ENCODE data around the gene ASIC5. TPM values are rescaled to one million over a fixed set of nuclear protein-coding genes. Genes with fewer than 3 reads are reported as not detected.

The ASIC5 gene
- total RNA-seq, 1 donor from 2014 or later: not detected

DNA sequence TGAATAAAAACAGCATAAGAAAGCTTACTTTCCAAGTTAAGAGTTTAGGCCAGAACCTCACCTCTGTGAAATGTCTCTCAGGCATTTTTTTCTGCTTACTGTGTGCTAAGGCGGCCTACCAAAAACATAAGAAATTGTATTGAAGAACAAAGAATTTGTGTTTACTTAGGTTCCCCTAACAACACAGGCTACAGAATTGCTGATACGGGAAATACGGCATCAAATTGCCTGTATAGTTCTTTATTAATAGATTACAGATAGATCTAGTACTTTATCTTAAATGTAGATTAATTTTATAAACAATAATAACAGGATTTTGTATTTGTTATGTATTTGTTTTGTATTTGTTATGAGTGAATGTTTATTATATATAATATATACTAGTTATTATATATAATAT, 12.9 kb downstream of the ASIC5 start:
- no peak overlapping the region for H3K27ac Mint-ChIP-seq
- H3K27me3 Mint-ChIP-seq: no peaks in the 10 kb centered on the region
- H3K9me3 Mint-ChIP-seq: no peaks in the 10 kb centered on the region
- H3K36me3 Mint-ChIP-seq (ENCODE audit: low read depth): no peaks in the 10 kb centered on the region
- intact Hi-C loops (cut with micrococcal nuclease): no loop called here
- H3K4me3 Mint-ChIP-seq: no peak overlapping the region
- no peak for DNase-seq
- H3K4me1 Mint-ChIP-seq: no peaks in the 10 kb centered on the region

DNA sequence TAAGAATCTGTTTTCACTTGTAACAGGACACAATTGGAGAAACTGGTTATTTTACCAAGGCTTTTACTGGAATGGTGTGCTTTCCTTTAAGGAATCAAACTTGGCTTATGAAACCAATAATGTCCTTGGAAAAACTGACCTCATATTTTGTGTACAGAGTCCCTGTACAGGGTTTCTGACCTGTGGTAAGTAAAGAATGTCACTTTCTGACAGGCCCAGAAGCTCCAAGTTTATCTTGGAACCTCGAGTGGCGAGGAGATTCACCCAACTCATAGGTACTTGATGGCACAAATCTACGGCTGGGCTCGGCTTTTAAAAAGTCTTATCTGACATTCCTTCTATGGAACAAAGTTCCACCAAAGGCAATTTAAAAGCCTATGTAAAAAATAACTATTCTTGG, 17.0 kb downstream of the ASIC5 start:
- DNase-seq: no peak
- Mint-ChIP-seq H3K4me1 (no peaks in the 10 kb centered on the region), H3K9me3 (no peaks in the 10 kb centered on the region), H3K27ac (no peak overlapping the region), H3K36me3 (ENCODE audit: low read depth) (no peaks in the 10 kb centered on the region), H3K27me3 (no peaks in the 10 kb centered on the region), H3K4me3 (no peak overlapping the region)
- intact Hi-C loops (cut with micrococcal nuclease): no loop called here

DNA sequence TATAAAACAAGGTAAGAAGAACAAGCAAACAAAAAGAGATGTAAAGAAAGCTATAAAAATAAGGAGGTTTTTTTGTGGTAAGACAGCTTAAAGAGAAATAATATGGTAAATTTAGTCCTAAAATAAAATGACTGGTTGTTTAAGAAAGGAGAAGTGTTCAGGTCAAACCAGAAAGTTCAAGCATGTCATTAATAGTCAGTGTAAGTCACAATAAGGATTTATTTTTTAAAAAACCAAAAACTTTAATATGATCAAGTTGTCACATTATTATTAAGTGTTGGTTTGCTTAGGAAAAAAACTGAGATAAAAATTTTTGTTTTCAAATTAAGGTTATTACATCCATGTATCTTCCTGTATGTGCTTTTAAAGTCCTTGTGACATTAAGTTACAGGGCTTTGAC, 19.1 kb downstream of the ASIC5 start:
- Mint-ChIP-seq H3K4me3 (no peak overlapping the region), H3K27me3 (no peaks in the 10 kb centered on the region), H3K36me3 (ENCODE audit: low read depth) (no peaks in the 10 kb centered on the region), H3K9me3 (no peaks in the 10 kb centered on the region), H3K27ac (no peak overlapping the region), H3K4me1 (no peaks in the 10 kb centered on the region)
- intact Hi-C loops (cut with micrococcal nuclease): no loop called here
- DNase-seq: no peak

DNA sequence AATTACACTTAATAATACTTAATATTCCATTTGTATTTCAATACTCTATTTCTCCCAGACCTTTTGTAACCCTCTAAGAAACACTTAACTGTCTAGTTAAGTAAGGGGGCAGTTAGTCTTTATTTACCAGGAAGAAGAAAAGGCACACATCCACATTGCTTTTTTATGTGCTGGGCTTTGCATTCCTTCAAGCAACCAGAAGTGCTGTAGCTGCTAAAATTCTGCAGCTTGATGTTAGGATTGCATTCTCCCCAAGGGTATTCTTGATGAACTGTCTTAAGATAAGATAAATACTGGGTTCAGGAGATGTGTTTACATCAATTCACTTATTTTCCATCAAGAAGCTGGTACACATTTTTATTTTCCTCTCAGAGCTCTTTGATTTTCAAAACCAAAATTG, 24.0 kb downstream of the ASIC5 start:
- intact Hi-C loops (cut with micrococcal nuclease): no loop called here
- no peak for DNase-seq
- no peaks in the 10 kb centered on the region for H3K27me3 Mint-ChIP-seq
- no peaks in the 10 kb centered on the region for H3K4me1 Mint-ChIP-seq
- H3K9me3 Mint-ChIP-seq: no peaks in the 10 kb centered on the region
- no peak overlapping the region for H3K27ac Mint-ChIP-seq
- no peaks in the 10 kb centered on the region for H3K36me3 Mint-ChIP-seq (ENCODE audit: low read depth)
- no peak overlapping the region for H3K4me3 Mint-ChIP-seq

DNA sequence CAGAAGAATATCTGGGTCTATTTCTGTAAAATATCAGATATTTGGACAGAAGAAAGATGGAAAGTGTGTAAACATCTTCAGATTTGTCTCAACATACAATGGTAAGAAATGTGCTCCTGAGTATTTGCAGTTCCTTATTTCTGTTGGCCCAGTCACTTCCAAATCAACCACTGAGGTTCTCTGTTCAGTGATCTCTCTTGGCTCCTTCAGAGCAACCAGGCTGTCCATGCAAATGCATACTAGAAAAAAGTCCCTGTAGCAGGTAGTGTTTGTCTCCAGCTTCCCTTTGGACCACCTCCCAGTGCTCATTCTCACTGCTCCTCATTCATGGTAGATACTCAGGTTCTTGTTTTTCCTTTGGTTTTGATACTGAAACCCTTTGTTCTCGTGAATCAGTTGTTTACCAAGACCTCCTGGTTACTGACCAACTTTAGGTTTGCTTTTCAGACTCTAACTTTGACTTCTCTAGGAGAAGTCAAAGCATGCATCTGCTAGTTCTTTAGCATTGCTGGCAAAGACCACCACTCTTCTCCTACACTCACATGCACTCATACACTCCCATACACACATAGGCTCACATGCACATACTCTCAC, 28.8 kb downstream of the ASIC5 start:
- DNase-seq: no peak

DNA sequence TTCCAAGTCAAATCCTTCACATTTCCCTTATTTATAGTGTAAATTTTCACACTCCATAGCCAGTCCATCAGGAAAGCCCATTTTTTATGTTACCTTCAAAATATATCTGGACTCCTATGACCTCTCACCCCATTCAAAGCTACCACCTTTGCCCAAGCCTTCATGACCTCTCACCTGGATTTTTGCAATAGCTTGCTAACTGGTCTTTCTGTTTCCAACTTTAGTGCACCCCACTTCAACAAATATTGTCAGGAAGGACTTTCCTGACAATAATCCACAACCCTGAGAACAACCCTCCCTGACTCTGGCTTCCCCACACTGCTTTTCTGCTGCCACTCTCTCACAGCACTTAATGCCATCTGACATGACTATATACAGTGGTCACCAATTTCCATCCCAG, 33.4 kb downstream of the ASIC5 start:
- H3K4me3 Mint-ChIP-seq: no peak overlapping the region
- H3K4me1 Mint-ChIP-seq: no peaks in the 10 kb centered on the region
- H3K27ac Mint-ChIP-seq: no peak overlapping the region
- H3K9me3 Mint-ChIP-seq: no peaks in the 10 kb centered on the region
- H3K27me3 Mint-ChIP-seq: no peaks in the 10 kb centered on the region
- H3K36me3 Mint-ChIP-seq (ENCODE audit: low read depth): no peaks in the 10 kb centered on the region
- DNase-seq: no peak
- intact Hi-C loops (cut with micrococcal nuclease): no loop called here

More for the DNA sequence above, 28.8 kb downstream of the ASIC5 start:
- intact Hi-C loops (cut with micrococcal nuclease): no loop called here
- Mint-ChIP-seq H3K36me3 (ENCODE audit: low read depth) (no peaks in the 10 kb centered on the region), H3K4me1 (no peaks in the 10 kb centered on the region), H3K9me3 (no peaks in the 10 kb centered on the region), H3K4me3 (no peak overlapping the region), H3K27ac (no peak overlapping the region), H3K27me3 (no peaks in the 10 kb centered on the region)

DNA sequence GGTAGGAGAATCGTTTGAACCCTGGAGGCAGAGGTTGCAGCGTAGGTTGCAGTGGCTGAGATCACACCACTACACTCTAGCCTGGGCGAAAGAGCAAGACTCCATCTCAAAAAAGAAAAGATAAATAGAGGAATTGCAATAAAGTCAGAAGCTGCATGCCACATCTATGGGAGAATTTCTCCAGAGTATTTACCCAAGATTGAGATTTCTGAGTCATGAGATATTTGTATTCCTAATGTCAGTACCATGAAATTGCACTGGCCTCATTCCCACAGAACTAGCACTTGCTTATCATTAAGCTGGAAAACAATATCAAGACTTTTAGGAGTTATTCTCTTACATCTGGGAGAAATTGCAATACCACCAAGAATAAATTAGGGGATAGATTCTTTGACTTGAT, 37.4 kb downstream of the ASIC5 start:
- intact Hi-C loops (cut with micrococcal nuclease): no loop called here
- no peaks in the 10 kb centered on the region for H3K4me1 Mint-ChIP-seq
- H3K36me3 Mint-ChIP-seq (ENCODE audit: low read depth): no peaks in the 10 kb centered on the region
- no peak for DNase-seq
- H3K9me3 Mint-ChIP-seq: no peaks in the 10 kb centered on the region
- no peaks in the 10 kb centered on the region for H3K27me3 Mint-ChIP-seq
- H3K4me3 Mint-ChIP-seq: no peak overlapping the region
- H3K27ac Mint-ChIP-seq: no peak overlapping the region

DNA sequence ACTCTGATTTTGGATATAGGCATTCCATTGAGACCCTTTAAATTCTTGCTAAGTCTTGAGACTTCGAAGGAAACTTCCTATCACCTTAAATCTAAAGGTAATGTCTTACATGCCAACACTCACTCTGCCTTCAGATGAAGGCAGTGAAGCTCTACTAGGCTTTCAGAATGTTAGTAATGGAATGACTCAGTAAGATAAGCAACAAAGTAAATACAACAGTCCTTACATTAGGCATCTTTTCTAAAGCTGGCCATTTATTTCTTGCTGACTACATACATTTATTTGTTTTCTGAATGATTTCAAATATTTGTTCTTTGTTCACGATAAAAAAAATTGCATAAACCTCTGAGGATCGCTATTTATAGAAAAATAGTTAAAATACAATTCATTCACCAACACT, 43.5 kb downstream of the ASIC5 start:
- intact Hi-C loops (cut with micrococcal nuclease): no loop called here
- Mint-ChIP-seq H3K27me3 (no peaks in the 10 kb centered on the region), H3K9me3 (no peaks in the 10 kb centered on the region), H3K4me3 (no peak overlapping the region), H3K36me3 (ENCODE audit: low read depth) (no peaks in the 10 kb centered on the region), H3K27ac (no peak overlapping the region), H3K4me1 (no peaks in the 10 kb centered on the region)
- DNase-seq: no peak

DNA sequence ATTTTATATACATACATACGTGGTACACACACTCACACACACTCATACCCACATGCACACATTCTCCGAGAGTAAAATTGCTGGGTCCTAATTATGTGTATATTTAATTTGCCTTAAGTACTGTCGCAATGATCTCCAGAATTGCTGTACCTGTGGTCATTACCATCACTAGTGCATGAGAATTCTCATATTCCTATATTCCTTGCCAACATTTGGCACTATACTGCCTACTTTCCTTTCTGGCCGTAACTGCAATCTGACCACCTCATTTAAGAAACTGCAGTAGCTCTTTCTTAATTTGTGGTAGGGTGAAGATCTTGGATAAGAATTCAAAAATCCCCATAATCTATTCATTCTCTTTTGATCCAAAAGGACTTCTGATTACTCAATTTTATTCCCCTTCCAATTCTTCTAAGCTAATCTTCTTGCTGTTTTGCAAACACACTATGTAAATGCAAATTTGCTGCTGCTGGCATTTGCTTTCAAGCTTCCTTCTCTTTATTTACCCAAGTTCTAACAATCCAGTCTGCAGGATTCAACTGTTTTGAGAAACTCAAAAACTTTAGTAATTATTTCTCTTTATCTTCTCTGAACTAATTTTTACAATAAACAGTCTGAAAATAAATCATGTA, 45.1 kb downstream of the ASIC5 start:
- H3K9me3 Mint-ChIP-seq: no peaks in the 10 kb centered on the region
- H3K27ac Mint-ChIP-seq: no peak overlapping the region
- intact Hi-C loops (cut with micrococcal nuclease): no loop called here
- H3K4me1 Mint-ChIP-seq: no peaks in the 10 kb centered on the region
- H3K27me3 Mint-ChIP-seq: no peaks in the 10 kb centered on the region
- DNase-seq: no peak
- H3K4me3 Mint-ChIP-seq: no peak overlapping the region
- no peaks in the 10 kb centered on the region for H3K36me3 Mint-ChIP-seq (ENCODE audit: low read depth)

DNA sequence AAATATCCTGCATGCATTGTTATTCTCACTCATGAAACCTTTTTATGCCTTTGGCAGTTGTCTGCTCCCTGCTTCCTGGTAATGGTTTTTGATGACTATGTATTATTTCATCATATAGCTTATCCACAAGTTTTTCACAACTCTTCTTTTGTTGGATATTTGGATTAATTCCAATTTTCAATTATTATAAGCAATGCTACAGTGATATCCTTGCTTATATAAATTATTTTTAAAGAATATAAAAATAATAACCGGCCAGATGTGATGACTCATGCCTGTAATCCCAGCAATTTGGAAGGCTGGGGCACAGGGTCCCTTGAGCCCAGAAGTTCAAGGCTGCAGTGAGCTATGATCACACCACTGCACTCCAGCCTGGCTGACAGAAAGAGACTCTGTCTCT, 47.0 kb downstream of the ASIC5 start:
- DNase-seq: no peak
- Mint-ChIP-seq H3K4me3 (no peak overlapping the region), H3K27me3 (peaks cover 4% of the 10 kb centered on the region), H3K9me3 (no peaks in the 10 kb centered on the region), H3K36me3 (ENCODE audit: low read depth) (no peaks in the 10 kb centered on the region), H3K27ac (no peak overlapping the region), H3K4me1 (no peaks in the 10 kb centered on the region)
- intact Hi-C loops (cut with micrococcal nuclease): no loop called here

DNA sequence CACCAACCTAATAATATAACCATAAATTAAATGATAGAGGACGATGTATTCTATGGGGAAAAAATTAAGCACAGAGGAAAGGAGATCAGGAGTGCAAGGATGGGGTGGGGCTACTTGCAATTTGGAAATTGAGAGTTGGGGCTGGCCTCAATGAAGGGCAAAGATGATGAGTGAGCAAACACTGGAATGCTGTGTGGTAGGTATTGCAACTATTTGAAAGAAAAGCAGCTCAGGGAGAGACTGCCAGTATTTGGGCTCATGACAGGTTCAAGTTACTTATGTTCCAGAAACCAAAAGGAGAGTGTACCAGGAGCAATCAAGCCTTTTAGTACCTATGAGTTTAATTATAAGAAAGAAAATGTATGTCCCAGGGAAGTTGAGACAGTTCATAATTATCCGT, 47.4 kb downstream of the ASIC5 start:
- H3K9me3 Mint-ChIP-seq: no peaks in the 10 kb centered on the region
- no peaks in the 10 kb centered on the region for H3K36me3 Mint-ChIP-seq (ENCODE audit: low read depth)
- DNase-seq: no peak
- intact Hi-C loops (cut with micrococcal nuclease): no loop called here
- H3K27ac Mint-ChIP-seq: no peak overlapping the region
- peaks cover 5% of the 10 kb centered on the region for H3K27me3 Mint-ChIP-seq
- H3K4me1 Mint-ChIP-seq: no peaks in the 10 kb centered on the region
- H3K4me3 Mint-ChIP-seq: no peak overlapping the region

DNA sequence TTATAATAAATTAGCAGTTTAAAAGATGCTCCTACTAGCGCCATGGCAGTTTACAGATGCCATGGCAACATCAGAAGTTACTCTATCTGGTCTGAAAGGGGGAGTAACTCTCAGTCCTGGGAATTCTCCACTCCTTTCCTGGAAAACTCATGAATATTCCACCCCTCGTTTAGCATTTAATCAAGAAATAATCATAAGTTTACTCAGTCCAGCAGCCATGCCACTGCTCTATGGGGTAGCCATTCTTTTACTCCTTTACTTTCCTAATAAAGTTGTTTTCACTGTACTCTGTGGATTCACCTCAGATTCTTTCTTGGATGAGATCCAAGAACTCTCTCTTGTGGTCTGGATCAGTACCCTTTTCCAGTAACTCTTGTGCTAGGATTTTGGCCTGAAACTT, 55.0 kb downstream of the ASIC5 start:
- intact Hi-C loops (cut with micrococcal nuclease): no loop called here
- peaks cover 5% of the 10 kb centered on the region for H3K27me3 Mint-ChIP-seq
- H3K4me1 Mint-ChIP-seq: no peaks in the 10 kb centered on the region
- no peaks in the 10 kb centered on the region for H3K36me3 Mint-ChIP-seq (ENCODE audit: low read depth)
- no peak for DNase-seq
- no peak overlapping the region for H3K27ac Mint-ChIP-seq
- no peaks in the 10 kb centered on the region for H3K9me3 Mint-ChIP-seq
- H3K4me3 Mint-ChIP-seq: no peak overlapping the region

DNA sequence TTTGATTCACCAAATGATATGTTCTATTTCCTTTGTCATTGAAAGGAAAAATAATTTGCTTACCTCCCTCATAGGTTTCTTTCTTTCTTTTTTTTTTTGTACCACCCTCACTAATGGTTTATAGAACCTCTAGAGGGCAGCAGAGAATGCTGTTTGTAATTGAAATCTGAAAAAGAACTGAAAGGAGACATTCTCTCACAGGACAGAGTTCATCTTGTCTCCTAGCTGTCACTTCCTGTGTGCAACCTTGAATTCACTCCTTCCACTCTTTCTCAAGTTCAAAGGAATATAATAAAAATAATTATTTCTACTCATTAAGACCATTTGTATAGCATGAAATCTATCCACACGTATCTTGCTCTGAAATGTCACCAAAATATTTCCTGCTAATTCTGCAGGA, 56.2 kb downstream of the ASIC5 start:
- Mint-ChIP-seq H3K9me3 (no peaks in the 10 kb centered on the region), H3K27me3 (peaks cover 2% of the 10 kb centered on the region), H3K36me3 (ENCODE audit: low read depth) (no peaks in the 10 kb centered on the region), H3K4me3 (no peak overlapping the region), H3K4me1 (no peaks in the 10 kb centered on the region), H3K27ac (no peak overlapping the region)
- DNase-seq: peak; percentile 71
- intact Hi-C loops (cut with micrococcal nuclease): loop anchor here (1.0 kb wide), 1 partner anchor 143 kb away; the partner anchor contains the start of gene CTSO

DNA sequence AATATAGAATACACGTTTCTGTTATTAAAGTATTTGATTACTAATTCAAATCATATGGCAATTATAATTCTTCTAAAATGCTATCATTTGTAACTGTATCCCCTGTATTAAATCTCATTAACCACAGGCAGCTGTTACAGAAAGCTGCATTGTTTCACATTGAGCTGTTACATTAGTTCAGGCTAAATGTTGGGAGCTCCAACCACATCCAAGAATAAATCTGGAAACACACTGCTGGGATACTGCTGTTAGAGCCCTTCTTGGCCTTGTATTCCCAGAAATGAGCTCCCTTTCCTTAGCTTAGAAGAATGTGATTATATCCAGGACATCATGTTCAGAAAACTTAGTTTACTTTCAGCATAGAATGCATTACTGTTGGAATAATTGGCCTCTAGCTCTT, 59.1 kb downstream of the ASIC5 start:
- DNase-seq: no peak
- no peak overlapping the region for H3K27ac Mint-ChIP-seq
- no peaks in the 10 kb centered on the region for H3K27me3 Mint-ChIP-seq
- no peaks in the 10 kb centered on the region for H3K9me3 Mint-ChIP-seq
- no peak overlapping the region for H3K4me3 Mint-ChIP-seq
- intact Hi-C loops (cut with micrococcal nuclease): no loop called here
- H3K4me1 Mint-ChIP-seq: no peaks in the 10 kb centered on the region
- H3K36me3 Mint-ChIP-seq (ENCODE audit: low read depth): no peaks in the 10 kb centered on the region

DNA sequence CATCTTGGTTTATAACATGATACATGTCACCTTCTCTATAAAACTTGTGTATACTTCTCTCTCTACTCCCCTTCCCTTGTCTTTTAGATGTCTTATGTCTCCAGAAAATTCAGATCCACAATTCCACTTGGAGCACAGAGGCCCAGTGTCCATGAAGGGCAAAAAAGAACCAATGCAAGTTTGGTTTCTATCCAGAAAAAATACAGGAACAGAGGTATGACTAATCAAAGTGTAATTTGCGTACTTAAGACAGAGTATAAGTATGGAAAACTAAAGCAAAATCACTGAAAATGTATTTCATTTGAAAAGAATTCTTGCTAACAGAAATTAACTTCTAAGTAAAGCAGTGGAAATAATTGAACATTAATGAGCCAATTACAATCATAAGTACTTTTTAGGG, 61.1 kb downstream of the ASIC5 start:
- no peak for DNase-seq
- no peak overlapping the region for H3K27ac Mint-ChIP-seq
- H3K36me3 Mint-ChIP-seq (ENCODE audit: low read depth): no peaks in the 10 kb centered on the region
- H3K27me3 Mint-ChIP-seq: no peaks in the 10 kb centered on the region
- no peaks in the 10 kb centered on the region for H3K9me3 Mint-ChIP-seq
- intact Hi-C loops (cut with micrococcal nuclease): no loop called here
- no peaks in the 10 kb centered on the region for H3K4me1 Mint-ChIP-seq
- no peak overlapping the region for H3K4me3 Mint-ChIP-seq
